ENCODE measurements around the gene C3orf18.

DNA sequence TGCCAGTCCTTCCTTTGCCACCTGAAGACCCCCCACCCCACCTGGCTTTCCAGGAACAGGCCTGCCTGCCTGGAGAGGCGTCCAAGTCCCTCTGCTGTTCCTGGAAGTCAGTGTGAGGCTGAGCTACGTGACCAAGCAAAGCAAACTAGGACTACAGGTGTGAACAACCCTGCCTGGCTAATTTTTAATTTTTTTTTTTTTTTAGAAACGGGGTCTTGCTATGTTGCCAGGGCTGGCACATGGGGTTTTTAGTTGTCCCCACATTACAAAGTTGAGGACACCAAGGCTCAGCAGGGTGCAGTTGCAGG, 19.2 kb upstream of the C3orf18 start:
- TF ChIP-seq ZNF211 (tag by site-specific recombination; IDR thresholded peaks at IDR 0.05; ENCODE audit: low read depth) (no peak), ZNF626 (tag by site-specific recombination; IDR thresholded peaks at IDR 0.05) (no peak), ZNF629 (tag by site-specific recombination; IDR thresholded peaks at IDR 0.05) (no peak), ZNF274 (IDR thresholded peaks at IDR 0.05; ENCODE audit: low read length) (no peak), ZNF274 (tag by site-specific recombination; IDR thresholded peaks at IDR 0.05; ENCODE audit: borderline replicate concordance) (no peak), SP2 (tag by site-specific recombination; IDR thresholded peaks at IDR 0.05) (no peak), ZNF791 (tag by site-specific recombination; IDR thresholded peaks at IDR 0.05) (no peak), TCF7L2 (IDR thresholded peaks at IDR 0.05; ENCODE audit: borderline replicate concordance, low read depth, low read length) (no peak), KLF16 (tag by site-specific recombination; IDR thresholded peaks at IDR 0.05) (no peak)
- TF ChIP-seq, protein P1, sequence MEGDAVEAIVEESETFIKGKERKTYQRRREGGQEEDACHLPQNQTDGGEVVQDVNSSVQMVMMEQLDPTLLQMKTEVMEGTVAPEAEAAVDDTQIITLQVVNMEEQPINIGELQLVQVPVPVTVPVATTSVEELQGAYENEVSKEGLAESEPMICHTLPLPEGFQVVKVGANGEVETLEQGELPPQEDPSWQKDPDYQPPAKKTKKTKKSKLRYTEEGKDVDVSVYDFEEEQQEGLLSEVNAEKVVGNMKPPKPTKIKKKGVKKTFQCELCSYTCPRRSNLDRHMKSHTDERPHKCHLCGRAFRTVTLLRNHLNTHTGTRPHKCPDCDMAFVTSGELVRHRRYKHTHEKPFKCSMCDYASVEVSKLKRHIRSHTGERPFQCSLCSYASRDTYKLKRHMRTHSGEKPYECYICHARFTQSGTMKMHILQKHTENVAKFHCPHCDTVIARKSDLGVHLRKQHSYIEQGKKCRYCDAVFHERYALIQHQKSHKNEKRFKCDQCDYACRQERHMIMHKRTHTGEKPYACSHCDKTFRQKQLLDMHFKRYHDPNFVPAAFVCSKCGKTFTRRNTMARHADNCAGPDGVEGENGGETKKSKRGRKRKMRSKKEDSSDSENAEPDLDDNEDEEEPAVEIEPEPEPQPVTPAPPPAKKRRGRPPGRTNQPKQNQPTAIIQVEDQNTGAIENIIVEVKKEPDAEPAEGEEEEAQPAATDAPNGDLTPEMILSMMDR (tag by site-specific recombination; IDR thresholded peaks at IDR 0.05): no peak
- TF ChIP-seq, protein P2, sequence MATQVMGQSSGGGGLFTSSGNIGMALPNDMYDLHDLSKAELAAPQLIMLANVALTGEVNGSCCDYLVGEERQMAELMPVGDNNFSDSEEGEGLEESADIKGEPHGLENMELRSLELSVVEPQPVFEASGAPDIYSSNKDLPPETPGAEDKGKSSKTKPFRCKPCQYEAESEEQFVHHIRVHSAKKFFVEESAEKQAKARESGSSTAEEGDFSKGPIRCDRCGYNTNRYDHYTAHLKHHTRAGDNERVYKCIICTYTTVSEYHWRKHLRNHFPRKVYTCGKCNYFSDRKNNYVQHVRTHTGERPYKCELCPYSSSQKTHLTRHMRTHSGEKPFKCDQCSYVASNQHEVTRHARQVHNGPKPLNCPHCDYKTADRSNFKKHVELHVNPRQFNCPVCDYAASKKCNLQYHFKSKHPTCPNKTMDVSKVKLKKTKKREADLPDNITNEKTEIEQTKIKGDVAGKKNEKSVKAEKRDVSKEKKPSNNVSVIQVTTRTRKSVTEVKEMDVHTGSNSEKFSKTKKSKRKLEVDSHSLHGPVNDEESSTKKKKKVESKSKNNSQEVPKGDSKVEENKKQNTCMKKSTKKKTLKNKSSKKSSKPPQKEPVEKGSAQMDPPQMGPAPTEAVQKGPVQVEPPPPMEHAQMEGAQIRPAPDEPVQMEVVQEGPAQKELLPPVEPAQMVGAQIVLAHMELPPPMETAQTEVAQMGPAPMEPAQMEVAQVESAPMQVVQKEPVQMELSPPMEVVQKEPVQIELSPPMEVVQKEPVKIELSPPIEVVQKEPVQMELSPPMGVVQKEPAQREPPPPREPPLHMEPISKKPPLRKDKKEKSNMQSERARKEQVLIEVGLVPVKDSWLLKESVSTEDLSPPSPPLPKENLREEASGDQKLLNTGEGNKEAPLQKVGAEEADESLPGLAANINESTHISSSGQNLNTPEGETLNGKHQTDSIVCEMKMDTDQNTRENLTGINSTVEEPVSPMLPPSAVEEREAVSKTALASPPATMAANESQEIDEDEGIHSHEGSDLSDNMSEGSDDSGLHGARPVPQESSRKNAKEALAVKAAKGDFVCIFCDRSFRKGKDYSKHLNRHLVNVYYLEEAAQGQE (tag by site-specific recombination; IDR thresholded peaks at IDR 0.05): no peak
- TF ChIP-seq, protein P3, sequence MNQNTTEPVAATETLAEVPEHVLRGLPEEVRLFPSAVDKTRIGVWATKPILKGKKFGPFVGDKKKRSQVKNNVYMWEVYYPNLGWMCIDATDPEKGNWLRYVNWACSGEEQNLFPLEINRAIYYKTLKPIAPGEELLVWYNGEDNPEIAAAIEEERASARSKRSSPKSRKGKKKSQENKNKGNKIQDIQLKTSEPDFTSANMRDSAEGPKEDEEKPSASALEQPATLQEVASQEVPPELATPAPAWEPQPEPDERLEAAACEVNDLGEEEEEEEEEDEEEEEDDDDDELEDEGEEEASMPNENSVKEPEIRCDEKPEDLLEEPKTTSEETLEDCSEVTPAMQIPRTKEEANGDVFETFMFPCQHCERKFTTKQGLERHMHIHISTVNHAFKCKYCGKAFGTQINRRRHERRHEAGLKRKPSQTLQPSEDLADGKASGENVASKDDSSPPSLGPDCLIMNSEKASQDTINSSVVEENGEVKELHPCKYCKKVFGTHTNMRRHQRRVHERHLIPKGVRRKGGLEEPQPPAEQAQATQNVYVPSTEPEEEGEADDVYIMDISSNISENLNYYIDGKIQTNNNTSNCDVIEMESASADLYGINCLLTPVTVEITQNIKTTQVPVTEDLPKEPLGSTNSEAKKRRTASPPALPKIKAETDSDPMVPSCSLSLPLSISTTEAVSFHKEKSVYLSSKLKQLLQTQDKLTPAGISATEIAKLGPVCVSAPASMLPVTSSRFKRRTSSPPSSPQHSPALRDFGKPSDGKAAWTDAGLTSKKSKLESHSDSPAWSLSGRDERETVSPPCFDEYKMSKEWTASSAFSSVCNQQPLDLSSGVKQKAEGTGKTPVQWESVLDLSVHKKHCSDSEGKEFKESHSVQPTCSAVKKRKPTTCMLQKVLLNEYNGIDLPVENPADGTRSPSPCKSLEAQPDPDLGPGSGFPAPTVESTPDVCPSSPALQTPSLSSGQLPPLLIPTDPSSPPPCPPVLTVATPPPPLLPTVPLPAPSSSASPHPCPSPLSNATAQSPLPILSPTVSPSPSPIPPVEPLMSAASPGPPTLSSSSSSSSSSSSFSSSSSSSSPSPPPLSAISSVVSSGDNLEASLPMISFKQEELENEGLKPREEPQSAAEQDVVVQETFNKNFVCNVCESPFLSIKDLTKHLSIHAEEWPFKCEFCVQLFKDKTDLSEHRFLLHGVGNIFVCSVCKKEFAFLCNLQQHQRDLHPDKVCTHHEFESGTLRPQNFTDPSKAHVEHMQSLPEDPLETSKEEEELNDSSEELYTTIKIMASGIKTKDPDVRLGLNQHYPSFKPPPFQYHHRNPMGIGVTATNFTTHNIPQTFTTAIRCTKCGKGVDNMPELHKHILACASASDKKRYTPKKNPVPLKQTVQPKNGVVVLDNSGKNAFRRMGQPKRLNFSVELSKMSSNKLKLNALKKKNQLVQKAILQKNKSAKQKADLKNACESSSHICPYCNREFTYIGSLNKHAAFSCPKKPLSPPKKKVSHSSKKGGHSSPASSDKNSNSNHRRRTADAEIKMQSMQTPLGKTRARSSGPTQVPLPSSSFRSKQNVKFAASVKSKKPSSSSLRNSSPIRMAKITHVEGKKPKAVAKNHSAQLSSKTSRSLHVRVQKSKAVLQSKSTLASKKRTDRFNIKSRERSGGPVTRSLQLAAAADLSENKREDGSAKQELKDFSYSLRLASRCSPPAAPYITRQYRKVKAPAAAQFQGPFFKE (tag by site-specific recombination; IDR thresholded peaks at IDR 0.05; ENCODE audit: borderline replicate concordance): no peak
- TF ChIP-seq, protein P4, sequence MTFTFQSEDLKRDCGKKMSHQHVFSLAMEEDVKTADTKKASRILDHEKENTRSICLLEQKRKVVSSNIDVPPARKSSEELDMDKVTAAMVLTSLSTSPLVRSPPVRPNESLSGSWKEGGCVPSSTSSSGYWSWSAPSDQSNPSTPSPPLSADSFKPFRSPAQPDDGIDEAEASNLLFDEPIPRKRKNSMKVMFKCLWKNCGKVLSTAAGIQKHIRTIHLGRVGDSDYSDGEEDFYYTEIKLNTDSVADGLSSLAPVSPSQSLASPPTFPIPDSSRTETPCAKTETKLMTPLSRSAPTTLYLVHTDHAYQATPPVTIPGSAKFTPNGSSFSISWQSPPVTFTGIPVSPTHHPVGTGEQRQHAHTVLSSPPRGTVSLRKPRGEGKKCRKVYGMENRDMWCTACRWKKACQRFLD (tag by site-specific recombination; IDR thresholded peaks at IDR 0.05): no peak
- TF ChIP-seq, protein P5, sequence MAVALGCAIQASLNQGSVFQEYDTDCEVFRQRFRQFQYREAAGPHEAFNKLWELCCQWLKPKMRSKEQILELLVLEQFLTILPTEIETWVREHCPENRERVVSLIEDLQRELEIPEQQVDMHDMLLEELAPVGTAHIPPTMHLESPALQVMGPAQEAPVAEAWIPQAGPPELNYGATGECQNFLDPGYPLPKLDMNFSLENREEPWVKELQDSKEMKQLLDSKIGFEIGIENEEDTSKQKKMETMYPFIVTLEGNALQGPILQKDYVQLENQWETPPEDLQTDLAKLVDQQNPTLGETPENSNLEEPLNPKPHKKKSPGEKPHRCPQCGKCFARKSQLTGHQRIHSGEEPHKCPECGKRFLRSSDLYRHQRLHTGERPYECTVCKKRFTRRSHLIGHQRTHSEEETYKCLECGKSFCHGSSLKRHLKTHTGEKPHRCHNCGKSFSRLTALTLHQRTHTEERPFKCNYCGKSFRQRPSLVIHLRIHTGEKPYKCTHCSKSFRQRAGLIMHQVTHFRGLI (tag by site-specific recombination; IDR thresholded peaks at IDR 0.05): no peak

All from HEK293 (cell line).